Ascending aorta (tissue), 2 donors: ENCODE measurements around the gene KANSL1. TPM values are rescaled to one million over a fixed set of nuclear protein-coding genes. Genes with fewer than 3 reads are reported as not detected.

Experiments
- DNase-seq, 2 donors: peaks; one replicate each; pipeline ENCODE4 v3.0.0-alpha.2; 2019; ENCODE audit warnings: low spot score in 2 of 2
- H3K27ac ChIP-seq, 2 donors: fragments of 200-600 bp; sonication (generic); one replicate each; pipeline ENCODE4 v1.5.1; 2016 to 2017; ENCODE audit warnings: mild to moderate bottlenecking in 1 of 2
- H3K27me3 ChIP-seq: fragments of 200-600 bp; sonication (generic); one replicate; pipeline ENCODE4 v1.5.1; 2017
- H3K36me3 ChIP-seq, 2 donors: fragments of 200-600 bp; sonication (generic); one replicate each; pipeline ENCODE4 v1.5.1; 2016
- H3K4me1 ChIP-seq, 2 donors: fragments of 200-600 bp; sonication (generic); one replicate each; pipeline ENCODE4 v1.5.1; 2016 to 2017; ENCODE audit warnings: mild to moderate bottlenecking in 1 of 2
- H3K4me3 ChIP-seq, 2 donors: fragments of 200-600 bp; sonication (generic); one replicate each; pipeline ENCODE4 v1.5.1; 2016 to 2017; ENCODE audit warnings: mild to moderate bottlenecking in 1 of 2
- H3K9me3 ChIP-seq, 2 donors: fragments of 200-600 bp; sonication (generic); one replicate each; pipeline ENCODE4 v1.5.1; 2016
- intact Hi-C: fragments of 100-400 bp; cut with DNase I; formaldehyde crosslinking; loops from one replicate; pipeline ENCODE4 v1.15.1; 2023
- total RNA-seq: library from RNA; depleted of rRNA; stranded (reverse); fragments of >200 nt; gene quantifications from one replicate; pipeline ENCODE4 v1.1.0, GENCODE V29; 2016
- TF ChIP-seq, protein P1 (sequence below), 3 experiments: fragments of 200-600 bp in 2 of 3; fragments of 450-650 bp in 1 of 3; sonication (generic) in 2 of 3; IDR thresholded peaks; one replicate each; pipeline ENCODE4 v1.5.1; 2016 to 2019; ENCODE audit warnings: antibody characterized with exemption in 3 of 3, mild to moderate bottlenecking in 1 of 3, moderate library complexity in 1 of 3

The KANSL1 gene
- total RNA-seq, 1 donor from 2014 or later: 53.5 TPM

DNA sequence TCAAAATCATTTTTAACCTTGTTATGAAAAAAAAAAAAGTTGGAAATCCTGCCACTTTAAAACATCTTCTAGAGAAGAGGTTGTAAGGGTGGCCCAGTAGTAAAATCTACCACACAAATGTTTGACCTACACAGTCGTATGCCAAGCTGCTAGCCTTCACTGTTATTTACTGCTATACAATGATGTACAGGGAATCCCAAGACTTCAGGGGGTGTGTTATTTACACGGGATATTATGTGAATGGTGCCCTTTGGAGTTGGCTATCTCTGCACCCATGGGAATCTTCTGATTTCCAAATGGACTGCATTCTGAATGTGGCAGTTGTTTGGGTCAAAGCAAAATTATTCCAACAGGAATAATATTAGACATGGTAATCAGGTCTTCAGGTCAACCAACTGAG lies 148.2 kb downstream of the KANSL1 start:
- TF ChIP-seq, protein P1, sequence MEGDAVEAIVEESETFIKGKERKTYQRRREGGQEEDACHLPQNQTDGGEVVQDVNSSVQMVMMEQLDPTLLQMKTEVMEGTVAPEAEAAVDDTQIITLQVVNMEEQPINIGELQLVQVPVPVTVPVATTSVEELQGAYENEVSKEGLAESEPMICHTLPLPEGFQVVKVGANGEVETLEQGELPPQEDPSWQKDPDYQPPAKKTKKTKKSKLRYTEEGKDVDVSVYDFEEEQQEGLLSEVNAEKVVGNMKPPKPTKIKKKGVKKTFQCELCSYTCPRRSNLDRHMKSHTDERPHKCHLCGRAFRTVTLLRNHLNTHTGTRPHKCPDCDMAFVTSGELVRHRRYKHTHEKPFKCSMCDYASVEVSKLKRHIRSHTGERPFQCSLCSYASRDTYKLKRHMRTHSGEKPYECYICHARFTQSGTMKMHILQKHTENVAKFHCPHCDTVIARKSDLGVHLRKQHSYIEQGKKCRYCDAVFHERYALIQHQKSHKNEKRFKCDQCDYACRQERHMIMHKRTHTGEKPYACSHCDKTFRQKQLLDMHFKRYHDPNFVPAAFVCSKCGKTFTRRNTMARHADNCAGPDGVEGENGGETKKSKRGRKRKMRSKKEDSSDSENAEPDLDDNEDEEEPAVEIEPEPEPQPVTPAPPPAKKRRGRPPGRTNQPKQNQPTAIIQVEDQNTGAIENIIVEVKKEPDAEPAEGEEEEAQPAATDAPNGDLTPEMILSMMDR (IDR thresholded peaks at IDR 0.05): no peak
- no peak overlapping the region for H3K4me3 ChIP-seq
- peaks cover 17 to 62% of the 10 kb centered on the region in 2 donors for H3K36me3 ChIP-seq
- intact Hi-C loops: loop anchor here (1.0 to 5.0 kb wide), 3 partner anchors 43 to 168 kb away; partner anchors contain the start of gene KANSL1
- peaks cover 0 to 4% of the 10 kb centered on the region in 2 donors for H3K4me1 ChIP-seq
- no peaks in the 10 kb centered on the region for H3K9me3 ChIP-seq
- H3K27me3 ChIP-seq: no peaks in the 10 kb centered on the region
- no peak for DNase-seq
- no peak overlapping the region for H3K27ac ChIP-seq

DNA sequence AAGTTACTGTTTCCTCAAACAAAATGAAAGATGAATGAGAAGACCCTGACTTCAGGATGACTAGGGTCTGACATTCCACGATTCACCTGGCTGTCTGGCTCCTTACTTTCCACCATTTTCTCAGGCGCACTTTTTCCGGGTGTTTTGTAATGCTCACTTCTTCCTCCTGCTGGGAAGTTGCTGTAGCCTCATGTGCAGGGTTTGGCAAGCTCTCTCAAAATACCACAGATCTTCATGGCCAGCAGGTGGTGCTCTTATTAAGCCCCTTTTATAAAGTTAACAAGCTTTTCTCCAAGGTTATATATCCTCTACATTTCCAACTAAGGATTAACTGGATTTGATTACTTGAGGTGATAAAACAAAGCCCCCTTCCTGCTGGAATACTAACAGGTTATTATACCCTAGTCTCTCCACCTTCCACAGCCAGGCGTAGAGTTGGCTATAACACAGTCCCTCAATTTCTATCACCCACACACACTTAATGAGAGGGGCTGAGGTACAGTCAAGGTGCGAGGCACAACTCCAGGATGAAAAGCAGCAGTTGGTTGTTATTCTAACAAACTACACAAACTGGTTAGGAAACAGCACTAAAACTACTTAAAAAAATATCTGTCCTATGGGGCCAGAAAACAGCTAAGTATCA lies 148.8 kb downstream of the KANSL1 start:
- H3K27ac ChIP-seq: peak overlapping the region in 1 of 2 donors; percentile 58
- H3K4me3 ChIP-seq: no peak overlapping the region
- peaks cover 13 to 60% of the 10 kb centered on the region in 2 donors for H3K36me3 ChIP-seq
- no peaks in the 10 kb centered on the region for H3K9me3 ChIP-seq
- TF ChIP-seq, protein P1 (IDR thresholded peaks at IDR 0.05): peak; percentile 88 to 94 (median 91)
- intact Hi-C loops: loop anchor here (1.0 to 5.0 kb wide), 3 partner anchors 42 to 169 kb away; partner anchors contain the start of gene KANSL1
- peak in 1 of 2 donors; percentile 91 for DNase-seq
- no peaks in the 10 kb centered on the region for H3K27me3 ChIP-seq
- H3K4me1 ChIP-seq: peaks cover 0 to 4% of the 10 kb centered on the region in 2 donors

DNA sequence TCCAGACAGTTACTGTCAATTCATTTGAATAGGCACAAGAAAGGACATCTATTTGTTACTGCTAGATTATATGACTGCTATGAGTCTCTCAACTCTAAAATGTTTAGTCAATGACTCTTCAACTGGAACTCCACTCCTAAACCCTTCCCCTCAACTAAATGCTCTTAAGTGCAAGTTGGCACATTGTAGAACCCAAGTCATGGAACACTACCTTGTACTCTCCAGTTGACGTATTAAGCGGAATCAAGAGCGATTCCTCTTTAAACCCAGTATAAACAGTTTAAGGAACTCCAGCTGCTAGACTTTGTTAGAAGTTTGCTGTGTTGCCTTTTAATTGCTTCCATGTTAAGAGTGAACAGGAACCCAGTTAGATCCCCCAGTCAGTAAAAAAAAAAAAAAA lies 149.6 kb downstream of the KANSL1 start:
- H3K36me3 ChIP-seq: peaks cover 20 to 60% of the 10 kb centered on the region in 2 donors
- no peaks in the 10 kb centered on the region for H3K27me3 ChIP-seq
- H3K4me3 ChIP-seq: no peak overlapping the region
- no peaks in the 10 kb centered on the region for H3K9me3 ChIP-seq
- TF ChIP-seq, protein P1 (IDR thresholded peaks at IDR 0.05): no peak
- DNase-seq: no peak
- H3K4me1 ChIP-seq: peaks cover 0 to 4% of the 10 kb centered on the region in 2 donors
- no peak overlapping the region for H3K27ac ChIP-seq
- intact Hi-C loops: loop anchor here (1.0 to 5.0 kb wide), 3 partner anchors 41 to 170 kb away; partner anchors contain the start of gene KANSL1

DNA sequence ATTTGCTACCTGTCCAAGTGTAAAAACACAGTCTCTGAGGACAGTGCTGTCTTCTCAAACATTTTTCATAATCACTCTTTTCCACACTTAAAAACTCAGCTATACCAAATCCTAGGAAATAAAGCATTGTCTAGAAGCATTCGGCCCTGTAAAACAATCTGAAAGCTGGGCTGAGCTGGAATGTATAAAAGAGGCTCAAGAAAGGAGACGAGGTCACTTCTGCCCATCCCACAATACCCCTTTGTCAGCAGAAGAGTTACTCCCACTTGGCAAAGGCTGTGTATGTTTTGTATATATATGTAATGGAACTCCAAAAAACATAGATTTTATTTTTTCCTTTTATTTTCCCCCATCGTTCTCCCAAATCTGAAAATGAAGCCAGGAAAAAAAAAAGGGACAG lies 150.3 kb downstream of the KANSL1 start:
- Histone ChIP-seq H3K9me3 (no peaks in the 10 kb centered on the region), H3K27me3 (no peaks in the 10 kb centered on the region), H3K4me1 (peaks cover 0 to 4% of the 10 kb centered on the region in 2 donors), H3K4me3 (no peak overlapping the region), H3K36me3 (peaks cover 25 to 62% of the 10 kb centered on the region in 2 donors), H3K27ac (no peak overlapping the region)
- intact Hi-C loops: loop anchor here (5.0 kb wide), 1 partner anchor 41 kb away; no protein-coding TSS in a partner anchor
- no peak for DNase-seq
- TF ChIP-seq, protein P1 (IDR thresholded peaks at IDR 0.05): no peak

DNA sequence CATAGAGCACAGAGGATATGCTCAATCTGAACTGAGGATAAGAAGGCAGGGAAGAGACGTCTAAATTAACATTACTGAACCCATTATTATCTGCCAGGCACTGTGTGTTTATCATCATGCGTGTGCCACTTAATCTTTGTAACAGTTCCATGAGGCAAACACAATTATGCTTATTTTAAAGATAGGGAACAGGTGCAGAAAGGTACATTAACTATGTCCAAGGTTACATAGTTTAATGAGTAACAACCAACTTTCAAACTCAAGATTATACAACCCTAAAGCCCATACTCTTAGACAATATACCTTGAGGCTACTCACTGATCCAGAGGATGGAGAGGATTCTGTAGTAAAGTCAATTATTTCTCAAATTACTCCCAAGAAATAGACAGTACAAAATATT lies 151.0 kb downstream of the KANSL1 start:
- Histone ChIP-seq H3K27me3 (no peaks in the 10 kb centered on the region), H3K4me3 (no peak overlapping the region), H3K27ac (no peak overlapping the region), H3K36me3 (peaks cover 25 to 62% of the 10 kb centered on the region in 2 donors), H3K4me1 (peaks cover 0 to 4% of the 10 kb centered on the region in 2 donors), H3K9me3 (no peaks in the 10 kb centered on the region)
- TF ChIP-seq, protein P1 (IDR thresholded peaks at IDR 0.05): no peak
- no peak for DNase-seq
- intact Hi-C loops: loop anchor here (5.0 kb wide), 1 partner anchor 40 kb away; no protein-coding TSS in a partner anchor
